Kidney (tissue), 14 donors: ENCODE data around the gene DENND1B. TPM values are rescaled to one million over a fixed set of nuclear protein-coding genes. Genes with fewer than 3 reads are reported as not detected.

Source experiments
- DNase-seq, 5 donors: peaks; one replicate each; pipeline ENCODE4 v3.0.0-alpha.2; 2013 to 2020
- FAIRE-seq: peaks from 2 replicates; lab custom pipeline; 2012; peaks lifted over from hg19 to GRCh38; lab: Jason Lieb, UNC
- H3K27ac ChIP-seq, 2 donors: one replicate each; pipeline ENCODE4 v1.7.0; 2013; ENCODE audit warnings: low read depth in 2 of 2, low read length in 2 of 2, inconsistent platforms in 1 of 2
- H3K27me3 ChIP-seq: one replicate; pipeline ENCODE4 v1.7.1; 2013; ENCODE audit warnings: low read length, inconsistent platforms; ENCODE audit not compliant: control insufficient read depth, insufficient read depth
- H3K36me3 ChIP-seq, 3 donors: one replicate each; pipeline versions ENCODE4 v1.7.0 to v1.7.1; 2013; ENCODE audit warnings: low read length in 3 of 3, control low read depth in 1 of 3, inconsistent platforms in 1 of 3; ENCODE audit not compliant: insufficient read depth in 3 of 3, control insufficient read depth in 2 of 3
- H3K4me1 ChIP-seq, 3 donors: one replicate each; pipeline versions ENCODE4 v1.7.0 to v1.7.1; 2013; ENCODE audit warnings: low read length in 3 of 3, inconsistent platforms in 1 of 3, low read depth in 1 of 3; ENCODE audit not compliant: control insufficient read depth in 2 of 3, insufficient read depth in 2 of 3
- H3K4me3 ChIP-seq, 3 donors: one replicate each; pipeline versions ENCODE4 v1.7.0 to v1.8.1; 2013; ENCODE audit warnings: low read length in 3 of 3, control low read depth in 1 of 3, inconsistent platforms in 1 of 3
- H3K9ac ChIP-seq, 3 donors: one replicate each; pipeline versions ENCODE4 v1.7.0 to v1.7.1; 2013; ENCODE audit warnings: low read length in 3 of 3, control low read depth in 1 of 3, inconsistent platforms in 1 of 3
- H3K9me3 ChIP-seq, 3 donors: one replicate each; pipeline versions ENCODE4 v1.7.0 to v1.7.1; 2013; ENCODE audit warnings: low read length in 3 of 3, control low read depth in 1 of 3, inconsistent platforms in 1 of 3; ENCODE audit not compliant: control insufficient read depth in 2 of 3, insufficient read depth in 1 of 3
- intact Hi-C: fragments of 100-400 bp; cut with DNase I; formaldehyde crosslinking; loops from one replicate; pipeline ENCODE4 v1.11.1; 2022
- polyA plus RNA-seq: library from polyadenylated mRNA; stranded (reverse); fragments of 350-450 nt; fragmentation: Illumina TruSeq; extraction: RNeasy Lipid Tissue Mini Kit (QIAGEN cat#74804); gene quantifications from one replicate; pipeline ENCODE4 v1.2.3, GENCODE V29; 2014; ENCODE audit warnings: low read depth, low replicate concordance; ENCODE audit not compliant: insufficient read depth
- total RNA-seq: library from RNA; stranded (reverse); fragmentation: NEBNext Ultra II Directional; extraction: Animal tissue kit (Norgen Biotek cat#: 25700); gene quantifications from one replicate; pipeline ENCODE4 v1.2.1, GENCODE V29; 2021
- TF ChIP-seq, protein P1 (sequence below): IDR thresholded peaks from 3 replicates; pipeline ENCODE4 v1.5.1; 2012; ENCODE audit warnings: mild to moderate bottlenecking, moderate library complexity, borderline replicate concordance; ENCODE audit not compliant: insufficient read depth; ENCODE audit errors: extremely low read depth
- donor health status: control.
- donor health status: control.
- donor health status: control.
- donor health status: control.
- donor health status: control.
- donor health status: DM: yes; HTN: yes; CAD: no.
- donor health status: Normal renal cell carcinoma (clear cell type).

DENND1B gene
- total and polyA plus RNA-seq, 2 donors from 2014 or later = 3.1 to 20.6 TPM

DNA sequence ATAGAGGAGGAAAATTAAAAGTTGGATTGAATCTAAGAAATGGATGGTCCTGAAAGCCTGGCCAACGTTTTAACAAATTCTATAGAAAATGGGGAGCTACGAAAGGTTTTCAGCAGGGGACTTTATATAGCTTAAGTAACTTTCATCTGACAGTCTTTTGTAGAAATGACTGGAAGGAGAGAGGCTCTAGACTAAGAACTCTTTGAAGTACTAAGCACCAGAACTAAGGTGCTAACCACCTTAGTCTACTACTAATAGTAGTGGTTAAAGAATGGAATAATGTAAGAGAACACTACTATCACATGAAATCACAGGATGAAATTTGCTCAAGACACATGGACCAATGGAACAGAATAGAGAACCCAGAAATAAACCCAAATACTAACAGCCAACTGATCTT, 126.1 kb downstream of the DENND1B start:
- peaks cover 0 to 5% (median 0%) of the 10 kb centered on the region in 3 donors for H3K4me1 ChIP-seq
- H3K27me3 ChIP-seq = no peaks in the 10 kb centered on the region
- TF ChIP-seq, protein P1, sequence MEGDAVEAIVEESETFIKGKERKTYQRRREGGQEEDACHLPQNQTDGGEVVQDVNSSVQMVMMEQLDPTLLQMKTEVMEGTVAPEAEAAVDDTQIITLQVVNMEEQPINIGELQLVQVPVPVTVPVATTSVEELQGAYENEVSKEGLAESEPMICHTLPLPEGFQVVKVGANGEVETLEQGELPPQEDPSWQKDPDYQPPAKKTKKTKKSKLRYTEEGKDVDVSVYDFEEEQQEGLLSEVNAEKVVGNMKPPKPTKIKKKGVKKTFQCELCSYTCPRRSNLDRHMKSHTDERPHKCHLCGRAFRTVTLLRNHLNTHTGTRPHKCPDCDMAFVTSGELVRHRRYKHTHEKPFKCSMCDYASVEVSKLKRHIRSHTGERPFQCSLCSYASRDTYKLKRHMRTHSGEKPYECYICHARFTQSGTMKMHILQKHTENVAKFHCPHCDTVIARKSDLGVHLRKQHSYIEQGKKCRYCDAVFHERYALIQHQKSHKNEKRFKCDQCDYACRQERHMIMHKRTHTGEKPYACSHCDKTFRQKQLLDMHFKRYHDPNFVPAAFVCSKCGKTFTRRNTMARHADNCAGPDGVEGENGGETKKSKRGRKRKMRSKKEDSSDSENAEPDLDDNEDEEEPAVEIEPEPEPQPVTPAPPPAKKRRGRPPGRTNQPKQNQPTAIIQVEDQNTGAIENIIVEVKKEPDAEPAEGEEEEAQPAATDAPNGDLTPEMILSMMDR = no peak
- DNase-seq (no peak), FAIRE-seq (no peak)
- H3K4me3 ChIP-seq = no peak overlapping the region
- intact Hi-C loops = no loop called here
- no peaks in the 10 kb centered on the region for H3K36me3 ChIP-seq
- no peaks in the 10 kb centered on the region for H3K9me3 ChIP-seq
- H3K27ac ChIP-seq = no peak overlapping the region
- no peak overlapping the region for H3K9ac ChIP-seq

DNA sequence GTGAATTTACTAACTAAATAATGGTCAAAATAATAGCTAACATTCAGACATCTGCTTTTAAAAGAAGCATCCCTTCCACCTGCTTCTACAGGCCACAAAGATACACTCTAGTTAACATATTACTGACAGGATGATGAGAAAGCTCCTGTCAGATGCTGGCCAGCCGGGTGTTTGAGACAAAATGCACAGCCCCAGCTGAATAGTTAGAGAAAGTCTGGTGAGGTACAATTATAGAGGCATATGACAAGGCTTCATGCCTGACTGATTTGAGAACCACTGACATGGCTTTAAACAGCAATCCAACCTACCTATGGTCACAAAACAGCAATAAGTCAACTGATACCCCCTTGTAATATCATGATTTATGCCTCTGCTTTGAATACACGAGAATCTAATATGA, 137.0 kb downstream of the DENND1B start:
- H3K36me3 ChIP-seq = peaks cover 0 to 5% (median 0%) of the 10 kb centered on the region in 3 donors
- H3K9me3 ChIP-seq = peaks cover 0 to 6% (median 0%) of the 10 kb centered on the region in 3 donors
- TF ChIP-seq, protein P1 = no peak
- H3K27ac ChIP-seq = no peak overlapping the region
- no peaks in the 10 kb centered on the region for H3K4me1 ChIP-seq
- H3K9ac ChIP-seq = no peak overlapping the region
- DNase-seq (no peak), FAIRE-seq (no peak)
- H3K4me3 ChIP-seq = no peak overlapping the region
- H3K27me3 ChIP-seq = no peaks in the 10 kb centered on the region
- intact Hi-C loops = no loop called here

DNA sequence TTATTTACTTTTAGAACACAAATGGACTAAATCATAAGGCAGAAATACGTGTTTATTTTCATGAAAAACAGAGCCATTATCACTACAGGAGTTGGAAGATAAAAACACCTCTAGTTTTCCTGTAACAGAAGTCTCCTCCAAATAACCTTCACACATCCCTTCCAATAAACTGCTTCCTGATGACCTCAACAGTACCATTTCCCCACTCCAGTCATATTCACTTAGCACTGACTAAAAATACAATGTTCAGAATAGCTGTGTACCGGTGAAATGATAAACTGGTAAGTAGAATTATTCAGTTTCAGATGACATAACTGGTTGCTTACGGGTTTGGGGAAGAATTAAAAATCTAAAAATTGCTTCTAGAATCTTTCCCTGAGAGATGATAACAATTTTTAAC, 137.9 kb downstream of the DENND1B start:
- FAIRE-seq = no peak
- Histone ChIP-seq H3K4me3 (no peak overlapping the region), H3K4me1 (no peaks in the 10 kb centered on the region), H3K27me3 (no peaks in the 10 kb centered on the region), H3K36me3 (peaks cover 0 to 5% (median 0%) of the 10 kb centered on the region in 3 donors), H3K9me3 (peaks cover 0 to 13% (median 0%) of the 10 kb centered on the region in 3 donors), H3K9ac (no peak overlapping the region), H3K27ac (no peak overlapping the region)
- intact Hi-C loops = no loop called here
- TF ChIP-seq, protein P1 = no peak
- no peak for DNase-seq
